ENCODE data around the gene CBARP. TPM values are rescaled to one million over a fixed set of nuclear protein-coding genes. Genes with fewer than 3 reads are reported as not detected.
"Not testable (repeated sequence)": the region's sequence is repeated elsewhere in the genome, so short reads cannot be mapped to it uniquely, and the experiment has no call there.

CBARP gene
- total RNA-seq, 1 experiment from 2014 or later, result 23.4 TPM

DNA sequence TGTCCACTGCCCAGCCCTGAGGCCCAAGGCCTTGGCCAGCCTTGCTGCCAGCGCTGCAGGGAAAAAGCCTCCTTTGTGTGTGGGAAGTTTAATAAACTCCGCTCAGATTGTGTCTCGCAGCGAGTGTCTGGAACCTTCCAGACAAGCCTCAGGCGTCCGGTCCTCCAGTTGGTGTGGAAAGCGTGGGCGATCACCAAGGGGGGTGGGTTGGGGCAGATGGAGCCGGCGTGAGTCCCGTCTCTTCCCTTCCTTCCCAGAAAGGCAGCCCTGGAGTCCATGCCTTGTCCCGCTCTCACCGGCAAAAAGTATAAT is 27.6 kb downstream of the CBARP start (continued):
- TF ChIP-seq GTF2I (CRISPR knock-in tag; conservative IDR thresholded peaks at IDR 0.05) (no peak), SMAD3 (CRISPR knock-in tag; IDR thresholded peaks at IDR 0.05; ENCODE audit: borderline replicate concordance) (no peak), ZSCAN18 (CRISPR knock-in tag; IDR thresholded peaks at IDR 0.05) (no peak), ELF4 (CRISPR knock-in tag; IDR thresholded peaks at IDR 0.05; ENCODE audit: low read depth) (no peak), CTCF (IDR thresholded peaks at IDR 0.05) (no peak), NR2C2 (CRISPR knock-in tag; IDR thresholded peaks at IDR 0.05) (no peak)

DNA sequence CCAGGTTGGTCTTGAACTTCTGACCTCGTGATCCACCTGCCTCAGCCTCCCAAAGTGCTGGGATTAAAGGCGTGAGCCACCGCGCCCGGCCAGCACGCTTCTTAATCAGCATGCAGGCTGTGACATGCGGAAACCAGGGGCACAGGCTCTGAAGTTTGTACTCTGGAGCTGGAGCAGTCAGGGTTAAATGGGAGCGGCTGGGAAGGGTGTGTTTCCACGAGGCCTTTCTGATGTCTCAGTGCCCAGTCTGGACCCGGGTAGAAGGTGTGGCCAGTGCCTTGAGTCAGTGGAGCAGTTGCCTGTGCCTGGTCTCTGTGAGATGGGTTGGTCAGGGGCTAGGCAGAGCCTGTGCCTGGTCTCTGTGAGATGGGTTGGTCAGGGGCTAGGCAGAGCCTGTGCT is 29.0 kb downstream of the CBARP start:
- not testable (repeated sequence) for DNase-seq (ENCODE audit: low spot score)

GRCh38 chr19:1206864-1207450 is 30.8 kb downstream of the CBARP start:
- no peak for DNase-seq (ENCODE audit: low spot score)
- CTCF ChIA-PET, result interaction anchor here (0.7 kb wide), 1 partner anchor 31 kb away, joined by 4 read pairs; no protein-coding TSS in a partner anchor

More for the DNA sequence above, 29.0 kb downstream of the CBARP start:
- 0 out of 2 replicates have a peak overlapping the region, but pooled peaks have one; percentile 25 for H3K4me3 Mint-ChIP-seq
- H3K9me3 Mint-ChIP-seq; H3K27me3 Mint-ChIP-seq (ENCODE audit: low read depth); H3K27ac Mint-ChIP-seq; POLR2A ChIA-PET; ATAC-seq: not testable (repeated sequence)
- peaks cover 18% of the 10 kb centered on the region for H3K36me3 Mint-ChIP-seq
- peaks cover 39% of the 10 kb centered on the region for H3K4me1 Mint-ChIP-seq
- CTCF ChIA-PET, result interaction anchor here (0.9 kb wide), 1 partner anchor 9 kb away, joined by 4 read pairs; no protein-coding TSS in a partner anchor

GRCh38 chr19:1206150-1206863 is 31.5 kb downstream of the CBARP start:
- Mint-ChIP-seq H3K36me3 (peaks cover 10% of the 10 kb centered on the region), H3K4me3 (peak overlapping the region; percentile 95), H3K9me3 (no peaks in the 10 kb centered on the region), H3K4me1 (peaks cover 29% of the 10 kb centered on the region), H3K27me3 (ENCODE audit: low read depth) (no peaks in the 10 kb centered on the region), H3K27ac (peak overlapping the region; percentile 94)
- ChIA-PET POLR2A (no interaction called here), CTCF (no interaction called here)
- ATAC-seq (no peak), DNase-seq (ENCODE audit: low spot score) (no peak)
- TF ChIP-seq, protein P1, sequence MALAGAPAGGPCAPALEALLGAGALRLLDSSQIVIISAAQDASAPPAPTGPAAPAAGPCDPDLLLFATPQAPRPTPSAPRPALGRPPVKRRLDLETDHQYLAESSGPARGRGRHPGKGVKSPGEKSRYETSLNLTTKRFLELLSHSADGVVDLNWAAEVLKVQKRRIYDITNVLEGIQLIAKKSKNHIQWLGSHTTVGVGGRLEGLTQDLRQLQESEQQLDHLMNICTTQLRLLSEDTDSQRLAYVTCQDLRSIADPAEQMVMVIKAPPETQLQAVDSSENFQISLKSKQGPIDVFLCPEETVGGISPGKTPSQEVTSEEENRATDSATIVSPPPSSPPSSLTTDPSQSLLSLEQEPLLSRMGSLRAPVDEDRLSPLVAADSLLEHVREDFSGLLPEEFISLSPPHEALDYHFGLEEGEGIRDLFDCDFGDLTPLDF (CRISPR knock-in tag; IDR thresholded peaks at IDR 0.05), result no peak
- TF ChIP-seq USF1 (CRISPR knock-in tag; IDR thresholded peaks at IDR 0.05), result 0 out of 2 replicates have a peak, but pooled peaks have one; percentile 23
- TF ChIP-seq, protein P2, sequence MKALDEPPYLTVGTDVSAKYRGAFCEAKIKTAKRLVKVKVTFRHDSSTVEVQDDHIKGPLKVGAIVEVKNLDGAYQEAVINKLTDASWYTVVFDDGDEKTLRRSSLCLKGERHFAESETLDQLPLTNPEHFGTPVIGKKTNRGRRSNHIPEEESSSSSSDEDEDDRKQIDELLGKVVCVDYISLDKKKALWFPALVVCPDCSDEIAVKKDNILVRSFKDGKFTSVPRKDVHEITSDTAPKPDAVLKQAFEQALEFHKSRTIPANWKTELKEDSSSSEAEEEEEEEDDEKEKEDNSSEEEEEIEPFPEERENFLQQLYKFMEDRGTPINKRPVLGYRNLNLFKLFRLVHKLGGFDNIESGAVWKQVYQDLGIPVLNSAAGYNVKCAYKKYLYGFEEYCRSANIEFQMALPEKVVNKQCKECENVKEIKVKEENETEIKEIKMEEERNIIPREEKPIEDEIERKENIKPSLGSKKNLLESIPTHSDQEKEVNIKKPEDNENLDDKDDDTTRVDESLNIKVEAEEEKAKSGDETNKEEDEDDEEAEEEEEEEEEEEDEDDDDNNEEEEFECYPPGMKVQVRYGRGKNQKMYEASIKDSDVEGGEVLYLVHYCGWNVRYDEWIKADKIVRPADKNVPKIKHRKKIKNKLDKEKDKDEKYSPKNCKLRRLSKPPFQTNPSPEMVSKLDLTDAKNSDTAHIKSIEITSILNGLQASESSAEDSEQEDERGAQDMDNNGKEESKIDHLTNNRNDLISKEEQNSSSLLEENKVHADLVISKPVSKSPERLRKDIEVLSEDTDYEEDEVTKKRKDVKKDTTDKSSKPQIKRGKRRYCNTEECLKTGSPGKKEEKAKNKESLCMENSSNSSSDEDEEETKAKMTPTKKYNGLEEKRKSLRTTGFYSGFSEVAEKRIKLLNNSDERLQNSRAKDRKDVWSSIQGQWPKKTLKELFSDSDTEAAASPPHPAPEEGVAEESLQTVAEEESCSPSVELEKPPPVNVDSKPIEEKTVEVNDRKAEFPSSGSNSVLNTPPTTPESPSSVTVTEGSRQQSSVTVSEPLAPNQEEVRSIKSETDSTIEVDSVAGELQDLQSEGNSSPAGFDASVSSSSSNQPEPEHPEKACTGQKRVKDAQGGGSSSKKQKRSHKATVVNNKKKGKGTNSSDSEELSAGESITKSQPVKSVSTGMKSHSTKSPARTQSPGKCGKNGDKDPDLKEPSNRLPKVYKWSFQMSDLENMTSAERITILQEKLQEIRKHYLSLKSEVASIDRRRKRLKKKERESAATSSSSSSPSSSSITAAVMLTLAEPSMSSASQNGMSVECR (CRISPR knock-in tag; IDR thresholded peaks at IDR 0.05; ENCODE audit: borderline replicate concordance), result 0 out of 2 replicates have a peak, but pooled peaks have one; percentile 34

More at GRCh38 chr19:1206864-1207450, 30.8 kb downstream of the CBARP start:
- H3K4me3 Mint-ChIP-seq, result peak overlapping the region; percentile 95
- POLR2A ChIA-PET, result no interaction called here
- peaks cover 13% of the 10 kb centered on the region for H3K36me3 Mint-ChIP-seq
- no peak for TF ChIP-seq ZNF512 (CRISPR knock-in tag; IDR thresholded peaks at IDR 0.05; ENCODE audit: borderline replicate concordance)
- H3K27ac Mint-ChIP-seq, result peak overlapping the region; percentile 94
- no peaks in the 10 kb centered on the region for H3K27me3 Mint-ChIP-seq (ENCODE audit: low read depth)
- H3K9me3 Mint-ChIP-seq, result no peaks in the 10 kb centered on the region
- peaks cover 34% of the 10 kb centered on the region for H3K4me1 Mint-ChIP-seq
- no peak for ATAC-seq
